B cell (primary cell): Measurements from ENCODE around the gene TMOD2. TPM values are rescaled to one million over a fixed set of nuclear protein-coding genes. Genes with fewer than 3 reads are reported as not detected.

Experiments
- ATAC-seq: fragments of 200-7000 bp; cut with Tn5 transposase; one replicate; pipeline ENCODE4 v1.10.0; 2021; ENCODE audit warnings: low read depth, mild to moderate bottlenecking, moderate number of reproducible peaks, moderate library complexity
- CTCF ChIA-PET: fragments of 350-600 bp; sonication (Branson Sonifier 250); formaldehyde crosslinking; loops from one replicate; lab custom pipeline; 2021; ENCODE audit warnings: antibody characterized with exemption, inconsistent platforms; lab: Charles Lee
- POLR2A ChIA-PET: fragments of 350-600 bp; sonication (Branson Sonifier 250); formaldehyde crosslinking; loops from one replicate; lab custom pipeline; 2021; ENCODE audit warnings: antibody characterized with exemption; lab: Charles Lee
- DNase-seq: peaks from one replicate; pipeline ENCODE4 v3.0.0; 2013
- H2AFZ ChIP-seq: 2 replicates; pipeline ENCODE4 v1.6.1; 2012; ENCODE audit warnings: mild to moderate bottlenecking, low read depth, low read length; ENCODE audit not compliant: insufficient read depth, poor library complexity, severe bottlenecking
- H3K27ac ChIP-seq, 2 donors: 1 replicate in 1 of 2; 2 replicates in 1 of 2; pipeline ENCODE4 v1.5.1; 2012 to 2013; ENCODE audit warnings: low read length in 2 of 2, mild to moderate bottlenecking in 2 of 2, moderate library complexity in 1 of 2
- H3K27me3 ChIP-seq, 4 experiments: fragments of 200-600 bp in 1 of 4; sonication (generic) in 1 of 4; replicated peaks in 1 of 4; 1 replicate in 2 of 4; 2 replicates in 2 of 4; pipeline versions ENCODE4 v1.6.1 to v1.7.0; 2013 to 2016; ENCODE audit warnings: low read length in 3 of 4, mild to moderate bottlenecking in 2 of 4, mixed read lengths in 1 of 4, moderate library complexity in 1 of 4; ENCODE audit not compliant: insufficient read depth in 4 of 4, control insufficient read depth in 3 of 4; ENCODE audit errors: control extremely low read depth in 1 of 4
- H3K36me3 ChIP-seq, 2 experiments: replicated peaks in 1 of 2; 1 replicate in 1 of 2; 2 replicates in 1 of 2; pipeline versions ENCODE4 v1.6.1 to v1.7.1; 2013; ENCODE audit warnings: low read length in 1 of 2; ENCODE audit not compliant: insufficient read depth in 2 of 2, control insufficient read depth in 1 of 2; ENCODE audit errors: control extremely low read depth in 1 of 2, extremely low read depth in 1 of 2
- H3K4me1 ChIP-seq, 2 donors: fragments of 200-600 bp in 1 of 2; sonication (generic) in 1 of 2; 1 replicate in 1 of 2; 2 replicates in 1 of 2; pipeline versions ENCODE4 v1.5.1 to v1.6.1; 2013 to 2017; ENCODE audit warnings: low read length in 2 of 2; ENCODE audit not compliant: control insufficient read depth in 2 of 2, insufficient read depth in 2 of 2
- H3K4me2 ChIP-seq: replicated peaks from 2 replicates; pipeline ENCODE3; 2012; ENCODE audit warnings: mild to moderate bottlenecking, low read depth, low read length; ENCODE audit not compliant: poor library complexity, severe bottlenecking
- H3K4me3 ChIP-seq, 5 experiments: fragments of 200-600 bp in 1 of 5; sonication (generic) in 1 of 5; 1 replicate in 3 of 5; 2 replicates in 2 of 5; pipeline versions ENCODE4 v1.5.1 to v1.7.0; 2011 to 2016; ENCODE audit warnings: low read length in 4 of 5, mild to moderate bottlenecking in 4 of 5, low read depth in 2 of 5, control low read depth in 1 of 5, moderate library complexity in 1 of 5; ENCODE audit not compliant: insufficient read depth in 1 of 5; ENCODE audit errors: control extremely low read depth in 1 of 5, extremely low read depth in 1 of 5
- H3K79me2 ChIP-seq: fragments of 200-600 bp; sonication (generic); one replicate; pipeline ENCODE4 v1.6.0; 2016; ENCODE audit warnings: low read length; ENCODE audit not compliant: control insufficient read depth, insufficient read depth
- H3K9ac ChIP-seq: fragments of 200-600 bp; sonication (generic); 2 replicates; pipeline ENCODE4 v1.6.1; 2017; ENCODE audit warnings: mild to moderate bottlenecking, low read length, moderate library complexity
- H3K9me3 ChIP-seq, 3 donors: one replicate each; pipeline versions ENCODE4 v1.6.1 to v1.7.1; 2013; ENCODE audit warnings: low read length in 2 of 3; ENCODE audit not compliant: control insufficient read depth in 2 of 3, insufficient read depth in 1 of 3; ENCODE audit errors: control extremely low read depth in 1 of 3
- H4K20me1 ChIP-seq: 2 replicates; pipeline ENCODE4 v1.6.0; 2012; ENCODE audit warnings: mild to moderate bottlenecking, low read length; ENCODE audit not compliant: insufficient read depth, control insufficient read depth, poor library complexity, severe bottlenecking
- H3K27ac Mint-ChIP-seq: one replicate; pipeline ENCODE4 v1.8.0; 2021; ENCODE audit warnings: mixed read lengths
- H3K27me3 Mint-ChIP-seq: one replicate; pipeline ENCODE4 v1.8.0; 2021; ENCODE audit warnings: mixed read lengths
- H3K4me1 Mint-ChIP-seq: one replicate; pipeline ENCODE4 v1.8.0; 2021; ENCODE audit warnings: mixed read lengths
- H3K4me3 Mint-ChIP-seq: one replicate; pipeline ENCODE4 v1.8.0; 2021; ENCODE audit warnings: mixed read lengths
- H3K9me3 Mint-ChIP-seq: one replicate; pipeline ENCODE4 v1.8.0; 2022; ENCODE audit warnings: mixed read lengths; ENCODE audit not compliant: insufficient read depth
- CTCF ChIP-seq: fragments of 200-600 bp; IDR thresholded peaks from one replicate; pipeline ENCODE4 v1.8.0; 2022; ENCODE audit warnings: antibody characterized with exemption, mild to moderate bottlenecking
- EZH2 ChIP-seq: IDR thresholded peaks from 2 replicates; pipeline ENCODE4 v1.6.1; 2012; ENCODE audit warnings: borderline replicate concordance, low read depth, mild to moderate bottlenecking, moderate library complexity, low read length; ENCODE audit not compliant: insufficient read depth, poor library complexity, severe bottlenecking
- WGBS: methylation state at CpG from one replicate; pipeline ENCODE4 v1.1.5; 2013; ENCODE audit warnings: missing lambda C conversion rate; ENCODE audit not compliant: insufficient coverage; 5-methylcytosine and 5-hydroxymethylcytosine counted together
- intact Hi-C: fragments of 100-400 bp; cut with micrococcal nuclease; formaldehyde crosslinking; loops from one replicate; pipeline ENCODE4 v1.10.0; 2022
- polyA plus RNA-seq: library from polyadenylated mRNA; depleted of rRNA; stranded (reverse); fragments of >200 nt; gene quantifications from 2 replicates; pipeline ENCODE4 v1.2.3, GENCODE V29; 2012
- total RNA-seq, 2 donors: library from RNA; stranded (reverse); fragments of 120-200 nt in 1 of 2; gene quantifications; 1 replicate in 1 of 2; 2 replicates in 1 of 2; pipeline versions ENCODE4 v1.2.3 to v1.2.4, GENCODE V29; 2013 to 2022

TMOD2 gene
- total and polyA plus RNA-seq, 2 donors (not counting 1 experiment from before 2014, with no cell fraction given), result 5.7 to 25.9 TPM

GRCh38 chr15:51849860-51850259 lies 98.5 kb downstream of the TMOD2 start:
- Histone ChIP-seq H3K27ac (no peak overlapping the region), H3K4me3 (no peak overlapping the region), H3K79me2 (peaks cover 99% of the 10 kb centered on the region), H3K9me3 (no peaks in the 10 kb centered on the region), H2AFZ (no peak overlapping the region), H3K4me1 (peaks cover 0 to 9% of the 10 kb centered on the region in 2 donors), H3K27me3 (no peaks in the 10 kb centered on the region), H3K9ac (no peak overlapping the region), H3K36me3 (peaks cover 0 to 1% of the 10 kb centered on the region in 2 experiments), H4K20me1 (peaks cover 68% of the 10 kb centered on the region), H3K4me2 (no peak overlapping the region)
- H3K9me3 Mint-ChIP-seq, result no peaks in the 10 kb centered on the region
- no peak overlapping the region for H3K4me3 Mint-ChIP-seq
- H3K27ac Mint-ChIP-seq, result no peak overlapping the region
- ChIA-PET POLR2A (no interaction called here), CTCF (no interaction called here)
- no peaks in the 10 kb centered on the region for H3K27me3 Mint-ChIP-seq
- DNase-seq (no peak), ATAC-seq (no peak)
- peaks cover 54% of the 10 kb centered on the region for H3K4me1 Mint-ChIP-seq
- intact Hi-C loops, result no loop called here
- WGBS, result 94% methylated on average over 3 of the region's 3 CpGs
- TF ChIP-seq EZH2, result no peak
- TF ChIP-seq CTCF, result no peak

- Histone ChIP-seq H3K27ac (no peak overlapping the region), H3K4me1 (peaks cover 4 to 7% of the 10 kb centered on the region in 2 donors), H3K4me3 (no peak overlapping the region), H3K27me3 (no peaks in the 10 kb centered on the region), H3K9me3 (no peaks in the 10 kb centered on the region), H3K9ac (no peak overlapping the region), H4K20me1 (peaks cover 73% of the 10 kb centered on the region), H3K36me3 (peaks cover 0 to 1% of the 10 kb centered on the region in 2 experiments), H3K4me2 (no peak overlapping the region), H2AFZ (no peak overlapping the region), H3K79me2 (peaks cover 86% of the 10 kb centered on the region)
- DNase-seq (no peak), ATAC-seq (no peak)
- Mint-ChIP-seq H3K4me1 (peaks cover 58% of the 10 kb centered on the region), H3K27me3 (no peaks in the 10 kb centered on the region), H3K27ac (no peak overlapping the region), H3K4me3 (no peak overlapping the region), H3K9me3 (no peaks in the 10 kb centered on the region)
- WGBS, result 100% methylated on average over 1 of the region's 2 CpGs
- TF ChIP-seq CTCF, result no peak
- no peak for TF ChIP-seq EZH2
- ChIA-PET CTCF (no interaction called here), POLR2A (interaction anchor here (0.6 kb wide), 1 partner anchor 43 kb away, joined by 5 read pairs; no protein-coding TSS in a partner anchor)
- intact Hi-C loops, result no loop called here
Observed at GRCh38 chr15:51853998-51854397, 102.6 kb downstream of the TMOD2 start.
